GM18498 (cell line): ENCODE data around the gene KCNIP3.
A peak's percentile ranks its signal among the peaks of the same experiment; 100 is the strongest.

ENCODE experiments used
- ATAC-seq: cut with Tn5 transposase; IDR thresholded peaks from one replicate; pipeline ENCODE4 v1.9.1; 2021; ENCODE audit warnings: mild to moderate bottlenecking, moderate library complexity; ENCODE audit not compliant: unreplicated experiment

KCNIP3 gene

DNA sequence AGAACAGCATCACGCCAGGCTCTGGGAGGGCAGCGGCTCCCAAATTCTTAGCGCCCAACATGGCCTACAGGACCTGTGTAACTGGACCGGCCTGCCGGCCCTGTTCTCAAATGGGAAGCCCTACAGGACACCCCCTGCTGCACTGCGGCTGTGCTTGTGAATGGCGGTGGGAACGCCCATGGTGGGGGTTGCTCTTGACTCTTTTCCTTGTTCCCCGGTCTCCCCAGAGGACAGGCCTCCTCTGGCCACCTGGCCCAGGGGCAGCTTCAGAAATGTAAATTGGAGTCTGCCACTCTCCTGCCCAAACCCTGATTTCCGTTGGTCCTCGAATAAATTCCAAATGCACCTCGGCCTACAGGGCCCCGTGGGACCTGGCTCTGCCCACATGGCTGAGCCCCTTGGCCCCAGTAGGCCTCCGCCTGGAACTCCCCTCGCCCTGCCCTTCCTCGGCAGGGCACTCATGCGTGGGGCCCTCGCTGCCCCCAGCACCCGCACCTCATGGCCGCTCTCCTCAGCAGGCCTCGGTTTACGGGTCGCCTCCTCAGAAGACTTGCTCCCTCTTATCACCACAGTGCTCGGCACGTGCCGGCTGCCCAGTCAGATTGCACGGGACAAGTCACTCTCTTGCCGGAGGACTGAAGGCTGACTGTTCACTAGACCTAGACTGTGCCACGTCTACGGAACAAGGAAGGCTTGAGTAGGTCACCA lies 29.4 kb downstream of the KCNIP3 start:
- no peak for ATAC-seq

DNA sequence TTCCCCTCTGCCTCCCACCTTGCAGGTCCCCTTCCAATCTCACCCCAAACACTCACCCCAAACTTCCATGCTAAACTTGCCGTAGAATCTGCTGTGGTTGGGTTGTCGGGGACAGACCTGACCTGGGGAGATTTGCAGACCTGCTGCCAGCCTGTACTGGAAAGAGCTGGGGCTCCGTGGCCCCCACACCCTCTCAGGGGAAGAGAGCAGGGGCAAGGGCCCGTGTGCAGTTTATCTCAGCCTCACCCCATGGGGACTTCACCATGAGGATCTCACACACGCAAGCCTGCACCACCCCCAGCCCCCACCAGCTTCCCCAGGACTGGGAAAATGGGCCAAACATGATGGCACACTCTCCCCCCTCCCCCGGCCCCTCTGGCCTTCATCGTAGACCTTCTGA lies 30.7 kb downstream of the KCNIP3 start:
- ATAC-seq = no peak

DNA sequence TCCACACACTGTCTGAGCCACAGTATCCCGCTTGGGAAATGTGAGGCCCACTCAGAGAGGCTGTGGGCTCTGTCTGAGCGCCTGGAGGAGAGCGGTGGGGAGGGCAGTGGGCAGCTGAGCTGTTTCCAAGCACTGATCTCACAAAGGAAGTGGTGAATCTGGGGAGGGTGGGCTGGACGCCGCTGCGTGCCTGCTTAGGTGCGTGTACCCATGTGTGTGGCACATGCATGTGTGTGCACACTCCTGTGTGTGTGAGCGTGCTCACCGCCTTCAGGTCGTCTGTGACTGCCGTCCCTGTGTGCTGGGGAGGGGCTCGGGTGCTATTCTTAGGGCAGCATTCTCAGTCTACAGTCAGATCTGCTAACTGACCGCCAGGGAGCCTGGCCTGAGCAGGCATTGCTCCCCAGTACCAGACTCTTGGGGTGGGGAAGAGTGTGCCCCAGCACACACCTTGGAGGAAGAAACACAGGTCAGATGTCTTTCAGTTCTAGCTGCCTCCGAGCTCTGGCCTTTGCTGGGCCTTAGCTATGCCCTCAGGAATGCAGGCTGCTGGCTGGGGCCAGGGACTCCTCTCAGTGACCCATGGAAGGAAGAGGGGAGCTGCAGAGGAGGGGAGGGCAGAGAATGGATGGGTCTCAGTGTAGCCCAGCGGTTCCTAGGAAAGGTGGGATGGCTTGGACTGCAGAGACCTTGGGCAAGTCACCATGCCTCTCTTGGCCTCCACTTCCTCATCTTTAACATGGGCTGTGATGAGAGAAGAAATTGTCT lies 31.4 kb downstream of the KCNIP3 start:
- ATAC-seq = no peak

DNA sequence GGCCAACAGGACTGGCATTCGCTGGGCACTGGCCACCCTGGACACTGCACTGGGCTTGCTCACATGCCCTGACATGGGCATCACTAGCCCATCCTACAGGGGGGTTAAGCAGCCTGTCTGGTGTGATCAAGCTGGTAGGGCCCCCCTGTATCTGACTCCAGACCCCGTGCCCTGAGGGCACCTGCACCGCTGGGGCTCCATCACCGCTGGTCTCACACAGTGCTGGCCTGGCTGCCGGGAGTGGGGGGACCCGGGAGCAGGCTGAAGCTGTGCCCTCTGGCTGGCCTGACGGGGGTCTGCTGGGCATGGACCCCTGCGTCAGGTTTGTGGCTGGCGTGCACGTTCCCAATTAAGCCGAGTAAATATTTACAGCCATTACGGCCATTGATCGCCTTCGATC lies 32.3 kb downstream of the KCNIP3 start:
- ATAC-seq = no peak

DNA sequence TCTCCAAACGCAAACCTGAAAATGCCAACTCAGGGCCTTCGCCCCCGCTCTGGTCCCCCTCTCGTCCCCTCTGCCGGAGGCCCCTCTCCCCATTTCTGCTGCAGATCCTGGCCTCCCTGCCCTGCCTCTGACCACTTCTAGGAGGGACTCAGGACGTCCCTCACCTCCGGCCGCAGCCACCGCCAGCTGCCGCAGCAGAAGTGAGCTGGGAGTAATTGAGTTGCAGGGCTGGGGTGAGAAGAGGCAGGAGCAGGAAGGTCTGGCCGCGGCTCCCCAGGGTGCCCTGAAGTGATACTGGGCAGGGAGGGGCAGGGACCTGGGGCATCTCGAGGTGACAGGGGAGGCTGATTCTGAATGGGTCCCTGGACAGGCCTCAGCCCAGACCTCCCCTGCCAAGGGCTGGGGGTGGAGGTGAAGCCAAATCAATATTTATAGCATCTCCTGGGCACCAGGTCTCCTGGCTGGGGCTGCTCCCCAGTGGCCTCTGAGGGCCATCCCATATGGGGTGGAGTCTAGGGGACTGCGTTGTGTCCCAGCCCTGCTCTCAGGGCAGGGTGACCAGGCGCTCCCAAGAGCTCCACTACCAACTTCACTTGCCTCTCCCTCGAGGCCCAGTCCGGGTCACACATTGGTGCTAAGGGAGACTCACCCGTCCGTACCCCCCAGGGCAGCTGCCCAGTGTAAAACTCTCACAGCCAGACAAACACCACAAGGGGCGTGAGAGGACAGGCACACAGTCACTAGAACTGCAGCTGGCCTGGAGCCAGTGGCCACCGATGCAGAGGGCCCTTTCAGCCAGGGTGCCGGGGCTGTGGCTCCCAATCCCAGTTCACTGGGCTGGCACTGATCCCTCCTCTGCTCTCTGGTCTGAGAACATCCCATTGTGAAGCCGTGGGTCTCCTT lies 33.0 kb downstream of the KCNIP3 start:
- ATAC-seq = no peak

DNA sequence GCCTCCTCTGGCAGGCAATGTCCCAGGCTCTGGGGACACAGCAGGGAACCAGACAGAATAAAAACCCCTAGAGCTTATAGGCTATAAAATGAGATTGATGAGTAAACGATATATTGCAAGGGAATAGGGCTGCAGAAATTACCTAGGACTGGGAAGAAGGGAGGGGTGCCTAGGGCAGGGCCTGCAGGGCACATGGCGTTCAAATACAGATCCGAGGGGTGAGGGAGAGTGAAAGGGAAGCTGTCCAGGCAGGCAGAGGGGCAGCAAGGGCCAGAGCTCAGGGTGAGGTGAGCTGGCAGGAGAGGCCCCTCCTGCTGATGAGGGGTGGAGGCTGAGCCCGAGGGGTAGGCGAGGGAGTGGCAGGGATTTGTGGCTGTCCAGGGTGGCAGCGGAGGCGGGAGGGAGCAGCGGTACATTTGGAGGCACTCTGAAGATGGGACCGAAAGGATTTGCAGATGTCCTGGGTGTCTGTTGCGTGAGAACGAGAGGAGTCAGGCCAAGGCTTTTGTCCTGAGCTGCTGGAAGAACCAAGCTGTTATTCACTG lies 33.7 kb downstream of the KCNIP3 start:
- no peak for ATAC-seq

DNA sequence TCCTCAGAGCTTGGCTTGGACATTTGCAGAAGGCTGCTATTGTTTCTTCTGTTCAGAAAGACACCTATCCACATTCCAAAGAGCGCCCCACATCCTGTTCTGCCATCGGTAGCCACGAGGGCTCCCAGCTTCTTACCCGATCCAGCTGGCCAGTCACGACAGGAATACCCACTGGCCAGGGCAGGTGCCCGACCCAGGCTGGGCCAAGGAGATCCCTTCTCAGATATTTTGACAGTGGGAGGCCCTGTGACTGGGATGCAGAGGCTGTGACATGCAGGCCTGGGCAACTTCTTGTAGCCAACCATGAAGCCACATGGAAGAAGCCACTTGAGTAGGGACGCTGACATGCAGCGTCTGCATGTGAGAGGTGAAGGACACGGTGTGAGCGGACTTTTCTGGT lies 34.5 kb downstream of the KCNIP3 start:
- ATAC-seq = no peak

DNA sequence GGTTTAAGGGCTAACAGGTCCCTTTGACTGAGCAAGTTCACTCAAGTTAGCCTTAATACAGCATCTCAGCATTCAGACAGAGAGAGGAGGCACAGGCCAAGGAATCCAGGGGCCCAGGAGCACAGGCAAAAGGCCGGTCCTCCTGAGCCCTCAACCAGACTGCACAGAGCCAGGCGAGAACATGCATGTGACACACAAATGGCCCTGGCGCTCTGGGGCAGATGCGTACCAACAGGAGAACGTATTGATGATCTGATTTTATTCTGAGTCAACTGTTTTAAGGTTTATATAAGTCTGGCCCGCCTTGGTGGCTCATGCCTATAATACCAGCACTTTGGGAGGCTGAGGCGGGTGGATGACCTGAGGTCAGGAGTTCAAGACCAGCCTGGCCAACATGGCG lies 34.9 kb downstream of the KCNIP3 start:
- ATAC-seq = no peak

DNA sequence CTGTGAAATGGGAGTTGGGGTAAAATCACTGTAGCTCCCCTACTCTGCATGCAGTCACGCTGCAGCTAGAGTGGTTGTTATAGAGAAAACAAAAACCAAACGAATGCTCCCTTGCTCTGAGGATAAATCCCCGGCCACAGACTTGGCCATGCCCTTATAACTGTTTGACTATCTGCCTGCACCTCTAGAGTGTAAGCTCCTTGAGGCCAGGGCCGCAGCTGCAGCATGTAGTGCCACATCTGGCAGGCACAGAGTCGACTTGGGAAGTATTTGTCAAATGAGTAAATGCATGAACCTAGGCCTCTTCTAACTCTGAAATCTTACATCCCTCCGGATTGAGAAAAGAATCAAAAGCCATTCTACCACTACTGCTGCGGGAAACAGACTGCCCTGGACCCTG lies 35.9 kb downstream of the KCNIP3 start:
- no peak for ATAC-seq

DNA sequence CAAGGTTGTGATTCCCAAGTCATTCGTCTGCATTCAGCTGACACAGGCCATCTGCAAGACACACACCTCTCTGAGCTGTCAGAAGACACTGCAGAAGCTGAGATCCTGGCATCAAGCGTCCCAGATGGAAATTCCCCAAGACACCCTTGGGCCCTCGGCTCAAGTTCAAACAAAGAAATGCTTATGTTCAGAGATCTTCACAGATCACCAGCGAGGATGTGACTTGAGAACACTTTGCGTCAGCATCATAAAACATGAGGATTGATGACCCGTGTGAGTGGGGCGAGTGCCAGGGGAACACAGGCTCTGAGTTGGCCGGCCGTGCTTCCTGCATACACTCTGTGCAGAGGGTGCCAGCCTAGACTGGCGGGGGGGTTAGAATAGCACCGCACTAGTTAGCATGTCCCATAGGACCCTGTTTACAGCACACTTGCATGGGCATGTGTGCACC lies 36.8 kb downstream of the KCNIP3 start:
- no peak for ATAC-seq

DNA sequence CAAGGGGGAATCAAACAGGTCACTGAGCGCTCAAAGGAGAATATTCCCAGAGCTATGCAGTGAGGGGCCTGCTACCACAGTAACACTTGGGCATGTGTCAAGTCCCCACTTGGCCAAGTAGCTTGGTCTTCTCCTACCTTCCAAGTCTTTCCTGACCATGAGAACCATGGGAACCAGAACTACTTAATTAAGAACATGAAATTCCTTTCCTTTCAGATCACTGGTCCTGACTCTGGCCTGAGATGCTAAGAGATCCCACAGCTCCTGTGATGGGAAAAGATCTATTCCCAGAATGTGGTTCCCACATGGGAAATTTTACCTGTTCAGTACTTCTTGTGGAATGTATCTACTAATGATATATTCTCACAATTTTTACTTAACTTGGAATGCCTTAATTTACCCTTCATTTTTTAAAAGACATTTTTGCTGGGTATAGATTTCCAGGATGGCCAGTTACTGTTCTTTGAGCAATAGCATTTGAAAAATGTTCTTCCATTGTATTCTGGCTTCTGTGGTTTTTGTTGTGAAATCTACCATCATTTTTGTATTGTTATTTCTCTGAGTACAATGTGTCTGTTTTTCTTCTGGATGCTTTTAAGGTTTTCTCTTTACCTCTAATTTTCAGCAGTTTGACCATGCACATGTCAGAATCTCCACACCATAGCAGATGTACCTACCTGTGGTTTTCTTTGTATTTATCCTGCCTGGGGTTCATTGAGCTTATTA lies 37.9 kb downstream of the KCNIP3 start:
- ATAC-seq = no peak

DNA sequence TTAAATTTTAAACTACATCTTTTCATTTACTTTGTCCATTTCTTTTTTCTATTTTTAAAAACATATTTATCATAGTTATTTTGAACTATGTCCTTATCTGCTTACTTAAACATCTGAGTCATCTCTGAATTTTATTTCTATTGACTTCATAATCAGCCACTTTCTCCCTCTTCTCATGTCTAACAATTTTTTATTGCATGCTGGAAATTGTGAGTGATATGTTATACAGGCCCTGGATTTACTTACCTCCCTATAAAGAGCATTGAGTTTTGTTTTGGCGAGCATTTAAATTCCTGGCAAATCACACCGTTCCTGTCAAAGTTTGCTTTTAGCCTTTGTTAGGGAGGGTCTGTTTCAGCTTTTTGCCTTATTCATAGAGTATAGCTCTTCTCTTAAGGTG lies 39.3 kb downstream of the KCNIP3 start:
- ATAC-seq = no peak

DNA sequence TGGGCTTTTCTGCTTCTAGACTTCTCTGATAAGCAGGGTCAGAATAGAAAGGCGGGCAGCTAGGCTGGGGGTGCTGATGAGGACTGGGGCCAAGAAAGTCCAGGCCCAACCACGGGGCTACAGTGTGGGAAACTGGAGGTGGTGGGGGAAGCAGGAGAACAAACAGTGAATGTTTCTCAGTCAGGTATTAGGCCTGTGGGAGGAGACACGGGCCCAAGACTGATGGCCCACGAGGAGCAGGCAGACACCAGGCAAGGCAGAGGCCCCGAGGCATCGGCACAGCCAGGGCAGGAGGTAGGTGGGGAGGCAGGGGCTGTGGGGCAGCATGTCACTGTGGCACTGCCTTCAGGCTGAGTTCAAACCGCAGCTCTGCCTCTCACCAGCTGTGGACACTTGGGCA lies 40.7 kb downstream of the KCNIP3 start:
- ATAC-seq = no peak

DNA sequence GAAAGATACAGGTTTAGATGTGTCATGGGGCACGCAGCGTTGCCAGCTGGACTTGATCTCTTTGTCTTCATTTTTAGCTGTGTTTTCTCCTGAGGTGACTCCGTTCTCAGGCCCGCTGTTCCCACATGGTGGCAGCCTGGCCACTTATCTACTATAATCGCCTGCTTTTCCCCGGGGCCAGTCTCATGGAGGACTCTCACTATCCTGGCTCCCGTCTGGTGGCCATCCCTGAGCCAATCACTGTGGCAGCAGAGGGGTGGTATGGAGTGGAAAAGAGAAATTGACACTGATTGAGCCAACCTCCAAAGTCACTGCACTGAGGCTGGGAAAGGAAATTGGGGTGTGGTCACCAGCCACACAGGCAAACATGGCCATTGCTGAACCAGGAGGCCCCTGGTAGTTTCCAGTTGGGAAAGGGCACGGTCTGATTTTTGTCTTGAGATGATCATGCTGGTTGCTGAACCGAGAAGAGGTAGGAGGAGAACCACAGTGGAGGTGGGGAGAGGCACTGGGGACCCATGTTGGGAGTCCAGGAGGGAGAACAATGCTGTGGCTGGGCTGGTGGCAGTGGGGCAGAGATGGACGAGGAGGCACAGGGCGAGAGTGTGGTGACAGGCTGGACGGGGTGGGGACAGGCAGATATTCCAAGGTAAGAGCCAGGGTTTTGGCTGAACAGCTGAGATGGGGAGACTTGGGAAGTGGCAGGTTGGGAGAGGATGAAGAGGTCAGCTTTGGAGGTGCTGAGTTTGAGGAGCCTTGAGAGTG lies 45.6 kb downstream of the KCNIP3 start:
- ATAC-seq = no peak

DNA sequence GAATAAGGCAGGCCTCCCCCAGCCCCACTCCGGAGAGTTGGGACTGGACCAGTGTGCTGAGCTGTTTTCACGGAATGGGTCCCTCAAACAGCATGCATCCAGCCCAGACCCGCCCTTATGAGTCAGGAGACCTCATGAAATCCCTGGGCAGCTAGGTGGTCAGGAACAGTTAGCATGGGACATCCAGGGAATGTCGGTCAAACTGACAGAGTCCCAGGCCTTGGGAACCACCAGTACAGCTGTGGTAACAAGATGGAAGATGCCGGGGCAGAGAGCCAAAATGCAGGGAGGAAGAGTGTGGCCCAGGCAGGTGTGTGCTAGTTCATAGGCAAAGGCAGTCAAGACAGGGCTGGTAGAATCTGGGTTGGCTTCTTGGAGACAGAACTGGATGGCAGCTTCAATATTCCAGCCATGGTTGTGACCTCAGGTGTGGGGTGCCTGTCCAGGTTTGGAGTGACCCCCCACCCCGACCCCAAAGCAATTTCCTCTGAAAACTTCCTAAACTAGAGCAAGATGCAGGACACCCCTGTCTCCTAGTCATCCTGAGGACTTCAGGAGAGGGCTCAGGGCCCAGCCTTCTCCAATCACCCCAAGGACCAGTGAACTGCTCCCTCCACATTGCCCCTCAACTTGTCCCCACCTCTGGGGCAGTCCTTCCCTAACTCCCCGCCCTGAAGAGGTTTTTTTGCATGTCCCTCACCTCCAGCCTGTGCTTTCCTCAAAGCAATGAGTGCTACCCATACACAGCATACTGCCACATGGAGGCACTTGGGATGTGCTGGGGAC lies 46.5 kb downstream of the KCNIP3 start:
- ATAC-seq = no peak

DNA sequence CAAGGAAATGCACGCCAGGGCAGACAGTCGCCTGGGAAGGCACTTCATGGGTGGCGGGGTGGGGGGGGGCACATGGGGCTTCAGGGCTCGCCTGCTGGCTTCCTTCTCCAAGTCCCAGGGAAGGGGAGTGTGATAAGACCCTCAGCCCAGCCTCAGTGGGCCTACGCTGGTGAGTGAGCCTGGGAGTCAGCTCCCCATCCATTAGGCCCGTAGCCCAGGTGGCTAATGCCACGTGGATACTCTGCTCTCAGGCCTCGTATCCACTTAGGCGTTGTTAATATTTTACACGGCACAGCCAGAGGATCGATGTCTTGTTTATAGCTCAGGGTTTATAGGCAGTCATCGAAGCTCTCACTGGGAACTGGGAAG lies 47.1 kb downstream of the KCNIP3 start:
- no peak for ATAC-seq

DNA sequence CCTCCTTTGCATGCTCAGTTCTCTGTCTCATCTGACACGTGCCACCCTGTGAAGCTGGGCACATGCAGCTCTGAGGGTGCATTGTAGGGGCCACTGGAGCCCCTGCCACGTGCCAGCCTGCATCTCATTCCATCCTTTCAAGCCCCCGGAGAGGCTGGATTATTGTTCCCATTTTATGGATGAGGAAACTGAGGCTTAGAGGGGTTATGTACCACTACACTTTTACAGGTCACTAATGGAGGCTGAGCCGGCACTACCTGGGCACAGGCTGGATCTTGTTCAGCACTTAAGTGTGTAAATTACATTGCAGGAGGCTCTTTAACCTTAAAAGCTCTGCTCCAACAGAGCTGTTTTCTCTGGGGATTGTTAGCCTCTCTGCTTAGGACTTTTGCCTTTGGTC lies 47.5 kb downstream of the KCNIP3 start:
- no peak for ATAC-seq

DNA sequence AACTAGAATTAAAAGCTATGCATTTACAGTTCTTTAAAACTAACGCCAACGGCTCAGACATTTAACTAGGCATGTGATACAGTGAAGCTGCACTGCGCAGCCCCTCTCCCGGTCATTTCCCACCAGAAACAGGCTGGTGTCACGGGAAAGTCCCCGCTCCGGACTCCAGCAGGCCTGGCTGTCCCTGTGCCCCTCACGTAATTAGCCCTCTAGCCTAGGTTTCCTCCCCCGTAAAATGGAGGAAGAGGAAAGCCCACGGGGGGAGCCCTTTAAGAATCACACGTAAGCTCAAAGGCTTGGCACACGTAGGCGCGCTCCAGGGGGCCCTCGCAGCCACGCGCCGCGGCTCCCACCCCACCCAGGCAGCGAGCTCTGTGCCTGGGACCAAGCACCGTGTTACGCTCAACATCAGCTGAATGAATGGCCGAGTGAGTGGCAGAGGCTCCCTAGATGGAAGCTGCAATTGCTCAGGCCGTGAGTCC lies 48.0 kb downstream of the KCNIP3 start:
- peak; percentile 23 for ATAC-seq
